Prostate gland (tissue), 2 donors: ENCODE results near the gene ALOX5AP.

Experiments
- CTCF ChIP-seq, 4 experiments: fragments of 200-600 bp in 2 of 4; fragments of 450-650 bp in 2 of 4; sonication (generic) in 2 of 4; IDR thresholded peaks; 1 replicate in 3 of 4; 2 replicates in 1 of 4; pipeline ENCODE4 v1.5.1; 2016 to 2019; ENCODE audit warnings: antibody characterized with exemption in 4 of 4, mild to moderate bottlenecking in 2 of 4, moderate library complexity in 2 of 4
- POLR2AphosphoS5 ChIP-seq: sonication (generic); formaldehyde crosslinking; IDR thresholded peaks from one replicate; pipeline ENCODE4 v1.6.1; 2017; ENCODE audit warnings: antibody characterized with exemption

DNA sequence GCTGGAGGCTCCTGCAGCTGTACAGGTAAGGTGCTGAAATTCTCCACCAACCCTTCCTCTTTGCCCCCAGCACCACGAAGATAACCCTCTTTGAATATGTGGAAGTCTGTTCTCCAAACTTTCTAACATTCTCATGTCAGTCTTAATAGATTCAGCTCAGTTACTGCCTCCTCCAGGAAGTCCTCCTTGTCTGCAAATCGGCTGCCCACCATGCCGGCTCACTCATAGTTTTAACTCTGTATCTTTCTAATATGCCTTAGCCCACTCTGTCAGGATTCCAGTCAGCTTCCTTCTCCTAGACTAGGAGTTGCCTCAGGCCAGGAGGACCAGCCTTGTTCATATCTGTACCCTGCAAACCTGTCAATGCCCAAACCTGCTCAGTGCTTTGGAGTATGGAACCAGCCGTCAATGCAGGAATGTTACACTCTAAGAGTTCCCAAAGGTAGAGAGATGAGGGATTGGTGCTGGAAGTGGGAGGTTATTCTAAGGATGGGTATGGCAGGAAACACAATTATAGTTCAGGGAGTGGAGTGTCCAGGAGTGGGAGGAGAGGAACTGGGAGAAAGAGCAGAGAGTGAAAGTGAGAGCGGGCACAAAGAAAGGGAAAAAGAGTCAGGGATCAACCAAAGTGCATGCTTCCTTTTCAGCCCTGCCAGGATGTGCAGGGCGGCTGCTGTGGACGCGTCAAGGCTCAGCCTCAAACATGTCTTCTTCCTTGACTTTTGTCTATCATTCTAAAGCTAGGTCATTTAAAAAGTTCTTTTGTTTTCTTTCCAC is 38.0 kb upstream of the ALOX5AP start:
- TF ChIP-seq POLR2AphosphoS5 (no peak), CTCF (IDR thresholded peaks at IDR 0.05) (no peak)
